NCI-H1436 (cell line): ENCODE measurements around the gene SGCA.

ENCODE experiments used
- DNase-seq: peaks from one replicate; lab custom pipeline; 2025; lab: John Stamatoyannopoulos, UW

Gene SGCA

GRCh38 chr17:50209472-50210239 is 43.9 kb downstream of the SGCA start:
- DNase-seq, result no peak

- no peak for DNase-seq
Observed at GRCh38 chr17:50210240-50211225, 44.7 kb downstream of the SGCA start.

GRCh38 chr17:50211249-50212120 is 45.7 kb downstream of the SGCA start:
- DNase-seq, result no peak

- no peak for DNase-seq
Observed at GRCh38 chr17:50212121-50212843, 46.5 kb downstream of the SGCA start.

GRCh38 chr17:50213026-50214022 is 47.5 kb downstream of the SGCA start:
- no peak for DNase-seq

- DNase-seq, result no peak
Observed at GRCh38 chr17:50214976-50215760, 49.4 kb downstream of the SGCA start.

GRCh38 chr17:50217591-50217990 is 51.8 kb downstream of the SGCA start:
- DNase-seq, result no peak

GRCh38 chr17:50218071-50218759 is 52.4 kb downstream of the SGCA start:
- DNase-seq, result no peak

GRCh38 chr17:50218771-50219315 is 53.0 kb downstream of the SGCA start:
- DNase-seq, result no peak

GRCh38 chr17:50219342-50219741 is 53.5 kb downstream of the SGCA start:
- DNase-seq, result no peak

GRCh38 chr17:50219939-50220465 is 54.2 kb downstream of the SGCA start:
- no peak for DNase-seq

- DNase-seq, result no peak
Observed at GRCh38 chr17:50220811-50221210, 55.0 kb downstream of the SGCA start.

GRCh38 chr17:50221266-50221863 is 55.6 kb downstream of the SGCA start:
- no peak for DNase-seq

GRCh38 chr17:50221864-50222545 is 56.2 kb downstream of the SGCA start:
- DNase-seq, result no peak

GRCh38 chr17:50222922-50223321 is 57.1 kb downstream of the SGCA start:
- DNase-seq, result no peak
